ENCODE data around the gene RBM3.

RBM3 gene

GRCh38 chrX:48617542-48618340, 43.5 kb downstream of the RBM3 start:
- DNase-seq (ENCODE audit: low spot score) = no peak
- H3K4me3 ChIP-seq = no peak overlapping the region
- H3K27ac ChIP-seq = no peak overlapping the region
- TF ChIP-seq CTCF (IDR thresholded peaks at IDR 0.05) = no peak

- DNase-seq (ENCODE audit: low spot score) = no peak
- Histone ChIP-seq H3K27ac (no peak overlapping the region), H3K4me3 (no peak overlapping the region)
- TF ChIP-seq CTCF (IDR thresholded peaks at IDR 0.05) = no peak
Observed at GRCh38 chrX:48626401-48627298, 52.4 kb downstream of the RBM3 start.

Measured in coronary artery (tissue), 2 donors.